HG03175 (cell line): ENCODE results near the gene A2ML1.
"Not testable (repeated sequence)": the region's sequence is repeated elsewhere in the genome, so short reads cannot be mapped to it uniquely, and the experiment has no call there.

Experiments
- ATAC-seq: cut with Tn5 transposase; IDR thresholded peaks from one replicate; pipeline ENCODE4 v1.9.1; 2021; ENCODE audit warnings: mild to moderate bottlenecking, moderate library complexity; ENCODE audit not compliant: unreplicated experiment

Gene A2ML1

GRCh38 chr12:8822298-8822697, at the start of gene A2ML1:
A2ML1 (plus strand) TSS chr12:8822621; CDS start chr12:8822652, 31 bp downstream.
- no peak for ATAC-seq

- ATAC-seq = no peak
Measured at GRCh38 chr12:8773461-8773860, 49.0 kb upstream of the A2ML1 start.

- no peak for ATAC-seq
Measured at GRCh38 chr12:8779281-8779680, 43.1 kb upstream of the A2ML1 start.

- no peak for ATAC-seq
Measured at GRCh38 chr12:8779862-8780261, 42.6 kb upstream of the A2ML1 start.

GRCh38 chr12:8780389-8780788, 42.0 kb upstream of the A2ML1 start:
- ATAC-seq = no peak

- ATAC-seq = no peak
Measured at GRCh38 chr12:8781381-8782127, 40.9 kb upstream of the A2ML1 start.

- ATAC-seq = no peak
Measured at GRCh38 chr12:8784290-8784888, 38.0 kb upstream of the A2ML1 start.

- no peak for ATAC-seq
Measured at GRCh38 chr12:8785499-8785898, 36.9 kb upstream of the A2ML1 start.

GRCh38 chr12:8787206-8787605, 35.2 kb upstream of the A2ML1 start:
- not testable (repeated sequence) for ATAC-seq

- not testable (repeated sequence) for ATAC-seq
Measured at GRCh38 chr12:8788706-8789105, 33.7 kb upstream of the A2ML1 start.

- ATAC-seq = not testable (repeated sequence)
Measured at GRCh38 chr12:8789341-8790013, 32.9 kb upstream of the A2ML1 start.

- not testable (repeated sequence) for ATAC-seq
Measured at GRCh38 chr12:8793226-8793625, 29.2 kb upstream of the A2ML1 start.

- ATAC-seq = not testable (repeated sequence)
Measured at GRCh38 chr12:8794611-8795010, 27.8 kb upstream of the A2ML1 start.

- no peak for ATAC-seq
Measured at GRCh38 chr12:8796831-8797626, 25.4 kb upstream of the A2ML1 start.

GRCh38 chr12:8801213-8801612, 21.2 kb upstream of the A2ML1 start:
- ATAC-seq = not testable (repeated sequence)

GRCh38 chr12:8804833-8805232, 17.6 kb upstream of the A2ML1 start:
- ATAC-seq = not testable (repeated sequence)

GRCh38 chr12:8805487-8805886, 16.9 kb upstream of the A2ML1 start:
- ATAC-seq = not testable (repeated sequence)

- ATAC-seq = not testable (repeated sequence)
Measured at GRCh38 chr12:8807084-8807483, 15.3 kb upstream of the A2ML1 start.

- ATAC-seq = not testable (repeated sequence)
Measured at GRCh38 chr12:8810112-8810511, 12.3 kb upstream of the A2ML1 start.

- ATAC-seq = no peak
Measured at GRCh38 chr12:8813572-8814357, 8.7 kb upstream of the A2ML1 start.
